ENCODE results near the gene C1orf167.

The C1orf167 gene

DNA sequence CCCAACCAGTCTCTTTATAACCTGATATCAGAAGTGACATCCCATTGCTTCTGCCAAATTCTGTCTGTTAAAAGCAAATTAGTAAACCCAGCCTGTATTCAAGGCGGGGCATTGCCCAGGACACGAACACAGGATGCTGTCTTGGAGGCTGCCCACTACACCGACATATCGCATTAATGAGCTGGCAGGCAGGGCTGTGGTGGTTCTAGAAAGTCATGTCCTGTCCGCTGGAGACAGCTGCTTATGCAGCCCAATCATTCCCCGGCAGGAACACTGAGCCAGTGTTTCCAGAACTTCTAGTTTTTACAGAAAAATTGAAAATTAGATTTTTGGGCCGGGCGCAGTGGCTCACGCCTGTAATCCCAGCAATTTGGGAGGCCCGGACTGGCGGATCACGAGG is 19.3 kb downstream of the C1orf167 start:
- Histone ChIP-seq H3K9me3 (ENCODE audit: insufficient read depth, low read length) (no peaks in the 10 kb centered on the region), H3K27me3 (ENCODE audit: insufficient read depth, insufficient read length) (no peaks in the 10 kb centered on the region), H3K9ac (ENCODE audit: insufficient read length, low read depth) (no peak overlapping the region), H3K4me1 (ENCODE audit: insufficient read depth, insufficient read length) (peaks cover 10% of the 10 kb centered on the region), H3K4me3 (ENCODE audit: insufficient read length, low read depth) (no peak overlapping the region), H3K36me3 (ENCODE audit: insufficient read depth, insufficient read length, low read length) (no peaks in the 10 kb centered on the region)
- no peak for TF ChIP-seq SUZ12 (IDR thresholded peaks at IDR 0.05; ENCODE audit: extremely low read depth, insufficient read depth, insufficient read length)
- no peak for TF ChIP-seq YY1 (IDR thresholded peaks at IDR 0.05; ENCODE audit: insufficient read depth, insufficient read length)
- no peak for TF ChIP-seq ZNF274 (IDR thresholded peaks at IDR 0.05; ENCODE audit: low read depth, low read length)
- no peak for DNase-seq (ENCODE audit: low read depth, low spot score)

DNA sequence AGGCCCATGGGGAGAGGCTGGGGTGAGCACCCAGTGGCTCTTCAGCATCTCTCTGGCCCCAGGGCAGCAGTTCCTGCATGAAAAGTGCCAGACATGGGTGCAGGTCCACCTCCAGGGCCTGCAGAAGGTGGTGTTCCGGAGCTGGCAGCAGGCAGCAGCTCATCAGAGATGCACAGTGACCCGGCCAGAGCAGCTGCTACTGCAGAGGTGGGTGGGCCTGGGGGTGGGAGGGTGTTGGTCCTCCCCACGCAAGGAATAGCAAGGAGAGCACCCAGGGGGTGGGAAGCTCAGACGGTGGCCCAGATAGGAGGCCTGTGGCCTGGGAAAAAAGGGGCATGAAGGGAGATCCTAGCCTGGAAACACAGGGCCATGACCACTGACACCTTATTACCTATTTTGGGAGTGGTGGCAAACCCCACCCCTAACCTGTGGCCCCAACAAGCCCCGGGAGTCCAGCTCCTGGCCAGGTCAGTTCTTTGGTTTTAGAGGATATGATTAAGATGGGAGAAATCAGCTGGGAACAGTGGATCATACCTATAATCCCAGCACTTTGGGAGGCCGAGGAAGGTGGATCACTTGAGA is 20.2 kb downstream of the C1orf167 start:
- H3K9ac ChIP-seq (ENCODE audit: insufficient read length, low read depth), result no peak overlapping the region
- TF ChIP-seq SUZ12 (IDR thresholded peaks at IDR 0.05; ENCODE audit: extremely low read depth, insufficient read depth, insufficient read length) (no peak), YY1 (IDR thresholded peaks at IDR 0.05; ENCODE audit: insufficient read depth, insufficient read length) (no peak), ZNF274 (IDR thresholded peaks at IDR 0.05; ENCODE audit: low read depth, low read length) (no peak)

DNA sequence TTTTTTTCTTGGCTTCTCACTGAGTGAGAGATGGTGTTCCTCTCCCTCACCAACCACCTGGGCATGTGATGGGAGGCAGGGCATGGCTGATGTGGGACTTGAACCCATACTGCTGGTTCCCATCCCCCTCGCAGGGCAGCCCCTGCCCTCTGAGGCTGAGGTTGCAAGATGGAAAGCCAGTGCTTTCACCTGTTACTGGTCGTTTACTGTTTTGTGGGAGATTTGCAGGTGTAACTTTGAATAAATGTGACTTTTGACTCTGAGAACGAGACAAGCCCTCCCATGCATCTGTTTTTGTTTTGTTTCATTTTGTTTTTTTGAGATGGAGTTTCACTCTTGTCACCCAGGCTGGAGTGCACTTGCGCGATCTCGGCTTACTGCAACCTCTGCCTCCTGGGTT is 21.6 kb downstream of the C1orf167 start:
- Histone ChIP-seq H3K4me3 (ENCODE audit: insufficient read length, low read depth) (no peak overlapping the region), H3K4me1 (ENCODE audit: insufficient read depth, insufficient read length) (peaks cover 17% of the 10 kb centered on the region), H3K36me3 (ENCODE audit: insufficient read depth, insufficient read length, low read length) (no peaks in the 10 kb centered on the region), H3K27me3 (ENCODE audit: insufficient read depth, insufficient read length) (no peaks in the 10 kb centered on the region), H3K9me3 (ENCODE audit: insufficient read depth, low read length) (no peaks in the 10 kb centered on the region), H3K9ac (ENCODE audit: insufficient read length, low read depth) (no peak overlapping the region)
- no peak for DNase-seq (ENCODE audit: low read depth, low spot score)
- TF ChIP-seq YY1 (IDR thresholded peaks at IDR 0.05; ENCODE audit: insufficient read depth, insufficient read length), result no peak
- TF ChIP-seq SUZ12 (IDR thresholded peaks at IDR 0.05; ENCODE audit: extremely low read depth, insufficient read depth, insufficient read length), result no peak
- no peak for TF ChIP-seq ZNF274 (IDR thresholded peaks at IDR 0.05; ENCODE audit: low read depth, low read length)

More for the DNA sequence above, 20.2 kb downstream of the C1orf167 start:
- Histone ChIP-seq H3K4me3 (ENCODE audit: insufficient read length, low read depth) (no peak overlapping the region), H3K36me3 (ENCODE audit: insufficient read depth, insufficient read length, low read length) (no peaks in the 10 kb centered on the region), H3K27me3 (ENCODE audit: insufficient read depth, insufficient read length) (no peaks in the 10 kb centered on the region), H3K9me3 (ENCODE audit: insufficient read depth, low read length) (no peaks in the 10 kb centered on the region), H3K4me1 (ENCODE audit: insufficient read depth, insufficient read length) (peaks cover 10% of the 10 kb centered on the region)
- no peak for DNase-seq (ENCODE audit: low read depth, low spot score)

DNA sequence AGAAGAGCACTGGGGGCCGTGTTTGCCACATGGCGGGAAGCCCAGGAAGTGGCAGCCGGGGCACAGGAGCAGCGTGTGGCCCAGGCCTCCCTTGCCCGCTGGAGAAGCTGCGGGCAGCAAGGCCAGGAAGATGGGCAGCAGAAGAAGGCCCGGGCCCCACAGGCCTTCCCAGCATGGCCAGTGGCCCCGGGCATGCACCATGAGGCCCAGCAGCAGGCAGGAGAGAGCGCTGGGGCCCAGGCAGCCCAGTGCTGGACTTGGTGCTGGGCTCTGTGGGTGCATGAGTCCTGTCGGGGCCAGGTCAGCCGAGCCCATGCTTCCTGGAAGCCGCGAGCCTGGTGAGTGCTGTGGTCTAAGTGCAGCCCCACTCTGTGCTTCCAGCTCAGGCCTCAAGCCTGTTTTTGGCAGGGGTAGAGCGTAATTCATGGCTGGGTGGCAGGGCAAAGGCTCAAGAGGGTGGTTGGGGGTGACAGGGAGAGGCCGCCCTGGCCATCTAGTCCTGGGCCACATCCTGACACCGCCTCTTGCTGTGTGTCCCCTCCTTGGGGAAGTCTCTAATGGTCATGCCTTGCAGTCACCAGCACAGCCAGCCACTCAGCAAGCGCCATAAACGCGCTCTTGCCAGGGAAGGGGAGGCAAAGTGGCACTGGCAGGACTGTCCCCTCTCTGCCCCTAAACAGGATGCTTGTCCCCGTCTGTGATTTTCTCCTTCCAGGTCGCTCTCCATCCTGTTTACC is 22.4 kb downstream of the C1orf167 start:
- Histone ChIP-seq H3K4me1 (ENCODE audit: insufficient read depth, insufficient read length) (peaks cover 17% of the 10 kb centered on the region), H3K9me3 (ENCODE audit: insufficient read depth, low read length) (no peaks in the 10 kb centered on the region), H3K27me3 (ENCODE audit: insufficient read depth, insufficient read length) (no peaks in the 10 kb centered on the region), H3K9ac (ENCODE audit: insufficient read length, low read depth) (peak overlapping the region; percentile 54), H3K36me3 (ENCODE audit: insufficient read depth, insufficient read length, low read length) (no peaks in the 10 kb centered on the region), H3K4me3 (ENCODE audit: insufficient read length, low read depth) (no peak overlapping the region)
- DNase-seq (ENCODE audit: low read depth, low spot score), result no peak
- no peak for TF ChIP-seq SUZ12 (IDR thresholded peaks at IDR 0.05; ENCODE audit: extremely low read depth, insufficient read depth, insufficient read length)
- no peak for TF ChIP-seq ZNF274 (IDR thresholded peaks at IDR 0.05; ENCODE audit: low read depth, low read length)
- TF ChIP-seq YY1 (IDR thresholded peaks at IDR 0.05; ENCODE audit: insufficient read depth, insufficient read length), result no peak

DNA sequence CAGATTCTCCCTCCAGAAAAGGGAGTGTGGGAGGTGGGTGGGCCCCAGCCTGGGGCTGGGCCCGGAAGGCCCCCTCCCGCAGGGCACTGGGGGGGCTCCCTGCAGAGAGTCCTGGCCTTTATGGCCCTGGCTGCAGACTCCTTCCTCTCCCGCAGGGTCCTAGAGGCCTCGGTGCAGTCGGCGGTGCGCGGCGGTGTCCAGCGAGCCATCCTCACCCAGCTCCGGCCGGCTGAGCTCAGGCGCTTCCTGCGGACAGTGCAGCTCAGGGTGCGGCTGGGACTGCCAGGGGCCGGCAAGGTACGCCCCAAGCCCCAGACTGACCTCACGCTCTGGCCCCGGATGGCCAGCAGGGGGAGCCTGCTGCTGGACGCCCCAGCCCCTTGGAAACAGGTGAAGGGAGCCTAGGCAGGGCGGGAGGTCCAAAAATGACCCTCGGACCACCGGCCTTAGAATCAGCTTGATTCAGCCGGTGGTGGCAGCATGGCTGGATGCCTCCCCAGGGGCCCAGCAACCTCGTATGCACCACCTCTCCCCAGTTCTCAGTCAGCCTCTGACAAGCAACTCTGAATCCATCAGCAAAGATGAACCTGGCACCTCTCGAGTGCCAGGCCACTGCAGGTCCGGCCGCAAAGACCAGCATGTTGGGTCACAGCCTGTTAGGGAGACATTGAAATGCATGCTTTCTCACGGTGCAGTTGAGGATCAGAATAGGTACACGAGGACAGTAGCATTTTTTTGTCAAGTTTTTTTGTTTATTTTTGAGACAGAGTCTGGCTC is 23.2 kb downstream of the C1orf167 start:
- Histone ChIP-seq H3K4me3 (ENCODE audit: insufficient read length, low read depth) (no peak overlapping the region), H3K4me1 (ENCODE audit: insufficient read depth, insufficient read length) (peaks cover 17% of the 10 kb centered on the region), H3K36me3 (ENCODE audit: insufficient read depth, insufficient read length, low read length) (peaks cover 2% of the 10 kb centered on the region), H3K27me3 (ENCODE audit: insufficient read depth, insufficient read length) (no peaks in the 10 kb centered on the region), H3K9me3 (ENCODE audit: insufficient read depth, low read length) (no peaks in the 10 kb centered on the region), H3K9ac (ENCODE audit: insufficient read length, low read depth) (peak overlapping the region; percentile 54)
- DNase-seq (ENCODE audit: low read depth, low spot score), result no peak
- no peak for TF ChIP-seq ZNF274 (IDR thresholded peaks at IDR 0.05; ENCODE audit: low read depth, low read length)

DNA sequence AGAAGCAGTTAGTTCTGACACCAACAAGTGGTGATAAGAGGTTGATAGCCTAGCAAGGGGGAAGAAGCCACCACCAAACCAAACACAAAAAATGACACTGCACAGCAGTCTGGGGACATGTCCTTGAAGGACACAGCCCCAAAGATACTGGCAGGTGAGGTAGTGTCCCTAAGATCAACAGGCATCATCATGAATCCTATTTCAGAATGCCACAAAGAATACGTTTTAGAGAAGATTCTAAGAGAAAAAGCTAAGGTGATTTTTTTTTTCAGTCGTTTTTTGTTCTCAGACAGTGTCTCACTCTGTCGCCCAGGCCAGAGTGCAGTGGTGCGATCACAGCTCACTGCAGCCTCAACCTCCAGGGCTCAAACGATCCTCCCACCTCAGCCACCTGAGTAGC is 24.2 kb downstream of the C1orf167 start:
- peaks cover 17% of the 10 kb centered on the region for H3K4me1 ChIP-seq (ENCODE audit: insufficient read depth, insufficient read length)
- no peak for TF ChIP-seq ZNF274 (IDR thresholded peaks at IDR 0.05; ENCODE audit: low read depth, low read length)
- TF ChIP-seq SUZ12 (IDR thresholded peaks at IDR 0.05; ENCODE audit: extremely low read depth, insufficient read depth, insufficient read length), result no peak
- no peak for TF ChIP-seq YY1 (IDR thresholded peaks at IDR 0.05; ENCODE audit: insufficient read depth, insufficient read length)
- H3K9me3 ChIP-seq (ENCODE audit: insufficient read depth, low read length), result no peaks in the 10 kb centered on the region
- H3K4me3 ChIP-seq (ENCODE audit: insufficient read length, low read depth), result no peak overlapping the region
- DNase-seq (ENCODE audit: low read depth, low spot score), result no peak
- H3K9ac ChIP-seq (ENCODE audit: insufficient read length, low read depth), result no peak overlapping the region
- H3K27me3 ChIP-seq (ENCODE audit: insufficient read depth, insufficient read length), result no peaks in the 10 kb centered on the region
- peaks cover 7% of the 10 kb centered on the region for H3K36me3 ChIP-seq (ENCODE audit: insufficient read depth, insufficient read length, low read length)

DNA sequence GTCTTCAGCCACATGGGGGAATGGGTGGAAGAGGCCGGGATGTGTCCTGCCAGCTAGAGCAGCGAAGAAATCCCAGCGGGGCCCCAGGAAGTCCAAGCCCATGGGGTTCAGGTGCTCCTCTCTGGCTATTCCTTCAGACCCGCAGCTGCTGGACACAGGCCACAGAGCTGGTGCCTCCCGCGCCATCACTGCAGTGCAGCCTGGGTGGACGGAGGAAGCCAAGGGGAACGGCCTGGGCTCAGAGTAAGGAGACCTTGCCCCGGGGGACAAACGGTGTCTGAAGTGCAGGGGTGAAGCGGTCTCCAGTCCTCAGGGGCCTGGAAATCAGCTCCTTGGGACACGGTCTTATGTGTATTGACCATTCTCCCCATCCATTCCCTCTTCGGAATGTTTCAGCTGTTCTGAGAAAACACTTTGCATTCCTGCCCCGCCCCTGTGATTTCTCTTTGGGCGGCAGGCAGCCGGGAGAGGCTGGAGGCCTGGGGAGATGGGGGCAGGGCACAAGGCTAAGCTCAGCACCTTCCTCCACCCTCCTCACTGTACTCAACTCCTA is 25.3 kb downstream of the C1orf167 start:
- DNase-seq (ENCODE audit: low read depth, low spot score), result no peak
- Histone ChIP-seq H3K9me3 (ENCODE audit: insufficient read depth, low read length) (no peaks in the 10 kb centered on the region), H3K9ac (ENCODE audit: insufficient read length, low read depth) (peak overlapping the region; percentile 67), H3K4me3 (ENCODE audit: insufficient read length, low read depth) (no peak overlapping the region), H3K36me3 (ENCODE audit: insufficient read depth, insufficient read length, low read length) (peaks cover 10% of the 10 kb centered on the region), H3K27me3 (ENCODE audit: insufficient read depth, insufficient read length) (no peaks in the 10 kb centered on the region), H3K4me1 (ENCODE audit: insufficient read depth, insufficient read length) (peaks cover 17% of the 10 kb centered on the region)
- TF ChIP-seq ZNF274 (IDR thresholded peaks at IDR 0.05; ENCODE audit: low read depth, low read length) (no peak), SUZ12 (IDR thresholded peaks at IDR 0.05; ENCODE audit: extremely low read depth, insufficient read depth, insufficient read length) (no peak), YY1 (IDR thresholded peaks at IDR 0.05; ENCODE audit: insufficient read depth, insufficient read length) (no peak)

Data from NT2/D1 (cell line).